Naive B cell (primary cell): ENCODE measurements around the gene DYRK1B. TPM values are rescaled to one million over a fixed set of nuclear protein-coding genes. Genes with fewer than 3 reads are reported as not detected.

Experiments
- ATAC-seq, 2 donors: fragments of 150-1000 bp; cut with Tn5 transposase; 2 replicates each; pipeline ENCODE4 v1.10.0; 2021; ENCODE audit warnings: low read depth in 2 of 2, mild to moderate bottlenecking in 2 of 2, moderate library complexity in 2 of 2
- DNase-seq: peaks from one replicate; pipeline ENCODE4 v3.0.0; 2022
- H3K27ac Mint-ChIP-seq, 6 donors: one replicate each; pipeline ENCODE4 v1.8.0; 2020 to 2022; ENCODE audit warnings: mild to moderate bottlenecking in 6 of 6, mixed read lengths in 6 of 6, moderate library complexity in 5 of 6, inconsistent platforms in 2 of 6
- H3K27me3 Mint-ChIP-seq, 3 donors: one replicate each; pipeline ENCODE4 v1.8.0; 2021 to 2022; ENCODE audit warnings: mixed read lengths in 3 of 3, mild to moderate bottlenecking in 1 of 3
- H3K36me3 Mint-ChIP-seq, 2 donors: one replicate each; pipeline ENCODE4 v1.8.0; 2020 to 2022; ENCODE audit warnings: mixed read lengths in 2 of 2, inconsistent platforms in 1 of 2, mild to moderate bottlenecking in 1 of 2
- H3K4me1 Mint-ChIP-seq, 3 donors: one replicate each; pipeline ENCODE4 v1.8.0; 2020 to 2022; ENCODE audit warnings: mixed read lengths in 3 of 3, inconsistent platforms in 1 of 3, mild to moderate bottlenecking in 1 of 3, moderate library complexity in 1 of 3
- H3K4me3 Mint-ChIP-seq, 8 donors: one replicate each; pipeline ENCODE4 v1.8.0; 2020 to 2022; ENCODE audit warnings: mild to moderate bottlenecking in 8 of 8, mixed read lengths in 8 of 8, moderate library complexity in 8 of 8, inconsistent platforms in 2 of 8
- H3K9me3 Mint-ChIP-seq, 7 donors: one replicate each; pipeline ENCODE4 v1.8.0; 2020 to 2022; ENCODE audit warnings: mixed read lengths in 7 of 7, mild to moderate bottlenecking in 5 of 7, inconsistent platforms in 2 of 7, moderate library complexity in 1 of 7
- polyA plus RNA-seq, 6 donors: library from polyadenylated mRNA; unstranded; fragments of 300-500 nt; fragmentation: Illumina TruSeq; gene quantifications; one replicate each; pipeline ENCODE4 v1.2.3, GENCODE V29; 2021; ENCODE audit warnings: low read depth in 6 of 6

The DYRK1B gene
- polyA plus RNA-seq, 6 donors from 2014 or later, result 8.8 to 15.9 (median 10.5) TPM

- no peak for DNase-seq
These were observed 12.9 kb upstream of the DYRK1B start for GRCh38 chr19:39846678-39847486.

GRCh38 chr19:39845933-39846677 is 12.1 kb upstream of the DYRK1B start, which contains the start of gene FBL:
TSS of gene FBL (minus strand) at chr19:39846379. CDS start at chr19:39846300, 79 bp downstream.
- ATAC-seq, result peak; percentile 93 to 94
- peak within 1 kb of the TSS; percentile 88 to 96 (median 92) for H3K4me3 Mint-ChIP-seq
- DNase-seq, result peak; percentile 95
- H3K36me3 Mint-ChIP-seq, result no peaks in the 10 kb centered on the region
- peaks cover 0 to 12% (median 9%) of the 10 kb centered on the region in 3 donors for H3K27me3 Mint-ChIP-seq
- H3K27ac Mint-ChIP-seq, result peak within 1 kb of the TSS; percentile 93 to 98 (median 97)
- H3K9me3 Mint-ChIP-seq, result no peaks in the 10 kb centered on the region
- peaks cover 39 to 51% (median 45%) of the 10 kb centered on the region in 3 donors for H3K4me1 Mint-ChIP-seq

More at GRCh38 chr19:39846678-39847486, 12.9 kb upstream of the DYRK1B start:
- Mint-ChIP-seq H3K4me1 (peaks cover 39 to 45% (median 45%) of the 10 kb centered on the region in 3 donors), H3K9me3 (no peaks in the 10 kb centered on the region), H3K27ac (peak overlapping the region; percentile 93 to 98 (median 97)), H3K27me3 (peaks cover 4 to 18% (median 16%) of the 10 kb centered on the region in 3 donors), H3K36me3 (no peaks in the 10 kb centered on the region), H3K4me3 (peak overlapping the region; percentile 88 to 96 (median 92))
- ATAC-seq, result no peak

DNA sequence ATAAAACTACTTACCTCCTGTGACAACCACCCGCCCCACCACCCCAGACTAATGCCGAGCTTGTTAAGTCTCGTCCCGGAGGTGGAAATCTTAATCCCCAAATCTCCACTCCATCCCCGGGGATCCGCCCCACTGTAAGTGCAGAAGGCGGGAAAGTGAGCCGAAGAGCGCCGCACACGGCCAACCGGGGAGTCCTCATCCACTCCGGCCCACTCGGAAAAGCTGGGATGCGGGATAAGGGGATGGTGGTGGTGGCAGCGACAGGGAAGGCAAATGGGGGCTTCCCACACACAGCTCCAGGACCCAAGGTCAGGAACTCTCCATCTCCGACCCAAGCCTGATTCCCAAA is 11.6 kb upstream of the DYRK1B start:
- DNase-seq (no peak), ATAC-seq (no peak)
- Mint-ChIP-seq H3K4me3 (peak overlapping the region; percentile 88 to 96 (median 92)), H3K27me3 (peaks cover 0 to 11% (median 9%) of the 10 kb centered on the region in 3 donors), H3K36me3 (no peaks in the 10 kb centered on the region), H3K27ac (peak overlapping the region; percentile 44 to 98 (median 97)), H3K9me3 (no peaks in the 10 kb centered on the region), H3K4me1 (peaks cover 39 to 53% (median 45%) of the 10 kb centered on the region in 3 donors)

DNA sequence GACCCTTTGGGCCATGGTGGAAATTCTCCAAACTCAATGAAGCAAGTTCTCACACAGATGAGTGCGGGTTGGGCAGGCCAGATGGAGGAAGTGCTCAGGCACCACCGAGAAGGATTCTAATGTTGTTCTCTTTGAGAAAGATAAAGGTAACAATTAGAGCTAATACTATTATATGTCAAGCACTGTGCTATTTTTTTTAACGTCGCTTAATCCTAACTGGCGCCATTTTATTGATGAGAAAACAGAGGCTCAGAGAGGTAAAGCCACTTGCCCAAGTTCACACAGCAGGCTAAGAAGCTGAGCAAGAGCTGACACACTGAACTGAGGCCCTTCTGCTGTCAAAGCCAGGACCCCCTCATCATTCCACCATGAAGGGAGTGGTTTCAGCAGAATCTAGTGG is 11.2 kb upstream of the DYRK1B start:
- H3K4me1 Mint-ChIP-seq, result peaks cover 39 to 53% (median 45%) of the 10 kb centered on the region in 3 donors
- no peaks in the 10 kb centered on the region for H3K36me3 Mint-ChIP-seq
- H3K27ac Mint-ChIP-seq, result peak overlapping the region in 4 of 6 donors; percentile 84 to 98 (median 92)

GRCh38 chr19:39843919-39844793 is 10.2 kb upstream of the DYRK1B start:
- peaks cover 0 to 5% (median 5%) of the 10 kb centered on the region in 3 donors for H3K27me3 Mint-ChIP-seq
- ATAC-seq, result no peak
- no peaks in the 10 kb centered on the region for H3K9me3 Mint-ChIP-seq
- peak overlapping the region; percentile 83 to 96 (median 91) for H3K4me3 Mint-ChIP-seq
- H3K36me3 Mint-ChIP-seq, result peaks cover 5 to 6% of the 10 kb centered on the region in 2 donors
- H3K4me1 Mint-ChIP-seq, result peaks cover 39 to 58% (median 51%) of the 10 kb centered on the region in 3 donors
- peak overlapping the region in 5 of 6 donors; percentile 24 to 93 (median 87) for H3K27ac Mint-ChIP-seq
- peak; percentile 45 for DNase-seq

More for the DNA sequence above, 11.2 kb upstream of the DYRK1B start:
- ATAC-seq, result no peak
- no peak for DNase-seq
- Mint-ChIP-seq H3K9me3 (no peaks in the 10 kb centered on the region), H3K4me3 (peak overlapping the region; percentile 88 to 96 (median 92)), H3K27me3 (peaks cover 0 to 11% (median 9%) of the 10 kb centered on the region in 3 donors)

- Mint-ChIP-seq H3K27ac (peak overlapping the region in 4 of 6 donors; percentile 4 to 83 (median 69)), H3K9me3 (no peaks in the 10 kb centered on the region), H3K4me3 (peak overlapping the region in 3 of 8 donors; percentile 2 to 40 (median 37)), H3K36me3 (peaks cover 5 to 10% of the 10 kb centered on the region in 2 donors), H3K27me3 (no peaks in the 10 kb centered on the region), H3K4me1 (peaks cover 39 to 58% (median 52%) of the 10 kb centered on the region in 3 donors)
- DNase-seq (no peak), ATAC-seq (no peak)
These were observed 8.9 kb upstream of the DYRK1B start for GRCh38 chr19:39842693-39843435.

GRCh38 chr19:39841041-39841440 is 7.1 kb upstream of the DYRK1B start:
- H3K27ac Mint-ChIP-seq, result peak overlapping the region in 1 of 6 donors; percentile 23
- ATAC-seq (no peak), DNase-seq (no peak)
- peak overlapping the region in 1 of 8 donors; percentile 59 for H3K4me3 Mint-ChIP-seq
- H3K36me3 Mint-ChIP-seq, result peaks cover 10 to 25% of the 10 kb centered on the region in 2 donors
- peaks cover 29 to 49% (median 42%) of the 10 kb centered on the region in 3 donors for H3K4me1 Mint-ChIP-seq
- H3K27me3 Mint-ChIP-seq, result no peaks in the 10 kb centered on the region
- no peaks in the 10 kb centered on the region for H3K9me3 Mint-ChIP-seq

- Mint-ChIP-seq H3K27me3 (no peaks in the 10 kb centered on the region), H3K4me1 (peaks cover 25 to 44% (median 36%) of the 10 kb centered on the region in 3 donors), H3K4me3 (peak overlapping the region in 1 of 8 donors; percentile 41), H3K9me3 (no peaks in the 10 kb centered on the region), H3K27ac (peak overlapping the region in 1 of 6 donors; percentile 69), H3K36me3 (peaks cover 10 to 25% of the 10 kb centered on the region in 2 donors)
- DNase-seq (no peak), ATAC-seq (no peak)
These were observed 6.5 kb upstream of the DYRK1B start for GRCh38 chr19:39840492-39840891.

GRCh38 chr19:39839678-39840327 is 5.8 kb upstream of the DYRK1B start:
- peak overlapping the region in 1 of 8 donors; percentile 41 for H3K4me3 Mint-ChIP-seq
- no peaks in the 10 kb centered on the region for H3K9me3 Mint-ChIP-seq
- peak overlapping the region in 1 of 6 donors; percentile 69 for H3K27ac Mint-ChIP-seq
- ATAC-seq, result no peak
- H3K36me3 Mint-ChIP-seq, result peaks cover 10 to 25% of the 10 kb centered on the region in 2 donors
- H3K4me1 Mint-ChIP-seq, result peaks cover 22 to 38% (median 29%) of the 10 kb centered on the region in 3 donors
- DNase-seq, result no peak
- H3K27me3 Mint-ChIP-seq, result no peaks in the 10 kb centered on the region

- peaks cover 0 to 2% (median 0%) of the 10 kb centered on the region in 7 donors for H3K9me3 Mint-ChIP-seq
- peak overlapping the region in 1 of 6 donors; percentile 63 for H3K27ac Mint-ChIP-seq
- DNase-seq, result no peak
- no peaks in the 10 kb centered on the region for H3K27me3 Mint-ChIP-seq
- peaks cover 15 to 33% of the 10 kb centered on the region in 2 donors for H3K36me3 Mint-ChIP-seq
- peak overlapping the region in 1 of 8 donors; percentile 12 for H3K4me3 Mint-ChIP-seq
- no peak for ATAC-seq
- H3K4me1 Mint-ChIP-seq, result peaks cover 16 to 36% (median 24%) of the 10 kb centered on the region in 3 donors
These were observed 4.6 kb upstream of the DYRK1B start for GRCh38 chr19:39838569-39838968.

- H3K4me3 Mint-ChIP-seq, result no peak overlapping the region
- peak overlapping the region in 1 of 6 donors; percentile 57 for H3K27ac Mint-ChIP-seq
- no peak for DNase-seq
- H3K4me1 Mint-ChIP-seq, result peaks cover 14 to 33% (median 24%) of the 10 kb centered on the region in 3 donors
- peaks cover 15 to 33% of the 10 kb centered on the region in 2 donors for H3K36me3 Mint-ChIP-seq
- H3K9me3 Mint-ChIP-seq, result peaks cover 0 to 2% (median 0%) of the 10 kb centered on the region in 7 donors
- H3K27me3 Mint-ChIP-seq, result no peaks in the 10 kb centered on the region
- no peak for ATAC-seq
These were observed 4.0 kb upstream of the DYRK1B start for GRCh38 chr19:39837978-39838377.
